SJCRH30 (cell line): ENCODE results near the gene C19orf73. TPM values are rescaled to one million over a fixed set of nuclear protein-coding genes. Genes with fewer than 3 reads are reported as not detected.

Source experiments
- DNase-seq, 2 experiments: peaks; one replicate each; pipeline ENCODE4 v3.0.0-alpha.2; 2015 to 2020
- H3K27ac ChIP-seq: fragments of 250-450 bp; sonication (Bioruptor Pico); 2 replicates; pipeline ENCODE4 v1.5.1; 2020; ENCODE audit warnings: mild to moderate bottlenecking, moderate library complexity
- H3K27me3 ChIP-seq: fragments of 250-450 bp; sonication (Bioruptor Pico); 2 replicates; pipeline ENCODE4 v1.5.1; 2020; ENCODE audit warnings: mild to moderate bottlenecking, moderate library complexity
- H3K36me3 ChIP-seq: fragments of 250-450 bp; sonication (Bioruptor Pico); 2 replicates; pipeline ENCODE4 v1.5.1; 2020; ENCODE audit warnings: mild to moderate bottlenecking, moderate library complexity
- H3K4me1 ChIP-seq: fragments of 250-450 bp; sonication (Bioruptor Pico); 2 replicates; pipeline ENCODE4 v1.5.1; 2020; ENCODE audit warnings: mild to moderate bottlenecking, moderate library complexity
- H3K4me3 ChIP-seq: fragments of 250-450 bp; sonication (Bioruptor Pico); 2 replicates; pipeline ENCODE4 v1.5.1; 2020; ENCODE audit warnings: mild to moderate bottlenecking, moderate library complexity
- H3K9me3 ChIP-seq: fragments of 250-450 bp; sonication (Bioruptor Pico); replicated peaks from 2 replicates; pipeline ENCODE4 v1.5.1; 2020; ENCODE audit warnings: mild to moderate bottlenecking, moderate library complexity
- total RNA-seq: library from RNA; depleted of rRNA; stranded (reverse); fragments of >200 nt; shearing (Covaris generic); gene quantifications from 2 replicates; pipeline ENCODE4 v1.2.3, GENCODE V29; 2014; rRNA removed

The C19orf73 gene
- 0.99 and 1.7 TPM in 2 replicates for total RNA-seq

GRCh38 chr19:49118565-49119410 lies at the start of gene C19orf73:
TSS of gene C19orf73 (minus strand) at chr19:49119143. CDS start at chr19:49119022, 121 bp downstream.
- Histone ChIP-seq H3K27me3 (no peaks in the 10 kb centered on the region), H3K4me1 (peaks cover 4% of the 10 kb centered on the region; the same call in 1 of the 2 replicates), H3K4me3 (peak within 1 kb of the TSS; percentile 65), H3K9me3 (no peaks in the 10 kb centered on the region), H3K36me3 (no peaks in the 10 kb centered on the region), H3K27ac (peak within 1 kb of the TSS; percentile 86)
- DNase-seq: peak; percentile 92 to 95

- Histone ChIP-seq H3K36me3 (no peaks in the 10 kb centered on the region), H3K27me3 (no peaks in the 10 kb centered on the region; the same call in 1 of the 2 replicates), H3K4me3 (no peak overlapping the region), H3K27ac (no peak overlapping the region), H3K4me1 (no peaks in the 10 kb centered on the region), H3K9me3 (no peaks in the 10 kb centered on the region)
- no peak for DNase-seq
Measured at GRCh38 chr19:49168421-49168820, 49.5 kb upstream of the C19orf73 start.

GRCh38 chr19:49167857-49168409 lies 49.0 kb upstream of the C19orf73 start:
- DNase-seq: no peak
- no peak overlapping the region for H3K27ac ChIP-seq

GRCh38 chr19:49165865-49166301 lies 46.9 kb upstream of the C19orf73 start:
- Histone ChIP-seq H3K27me3 (no peaks in the 10 kb centered on the region; the same call in 1 of the 2 replicates), H3K36me3 (no peaks in the 10 kb centered on the region), H3K4me3 (no peak overlapping the region), H3K9me3 (no peaks in the 10 kb centered on the region), H3K27ac (no peak overlapping the region), H3K4me1 (no peaks in the 10 kb centered on the region)
- no peak for DNase-seq

More at GRCh38 chr19:49167857-49168409, 49.0 kb upstream of the C19orf73 start:
- Histone ChIP-seq H3K27me3 (no peaks in the 10 kb centered on the region; the same call in 1 of the 2 replicates), H3K4me1 (no peaks in the 10 kb centered on the region), H3K9me3 (no peaks in the 10 kb centered on the region), H3K4me3 (no peak overlapping the region), H3K36me3 (no peaks in the 10 kb centered on the region)

- no peak overlapping the region for H3K4me3 ChIP-seq
- no peak for DNase-seq
- no peaks in the 10 kb centered on the region; the same call in 1 of the 2 replicates for H3K27me3 ChIP-seq
- H3K4me1 ChIP-seq: no peaks in the 10 kb centered on the region
- H3K27ac ChIP-seq: no peak overlapping the region
- H3K36me3 ChIP-seq: no peaks in the 10 kb centered on the region
- no peaks in the 10 kb centered on the region for H3K9me3 ChIP-seq
Measured at GRCh38 chr19:49165111-49165750, 46.3 kb upstream of the C19orf73 start.

- H3K4me1 ChIP-seq: 0 out of 2 replicates have a peak, but pooled peaks cover 4% of the 10 kb centered on the region
- no peaks in the 10 kb centered on the region for H3K9me3 ChIP-seq
- H3K27ac ChIP-seq: no peak overlapping the region
- no peak for DNase-seq
- no peaks in the 10 kb centered on the region for H3K36me3 ChIP-seq
- no peak overlapping the region for H3K4me3 ChIP-seq
- no peaks in the 10 kb centered on the region; the same call in 1 of the 2 replicates for H3K27me3 ChIP-seq
Measured at GRCh38 chr19:49161987-49162386, 43.0 kb upstream of the C19orf73 start.

GRCh38 chr19:49160450-49161189 lies 41.7 kb upstream of the C19orf73 start:
- H3K36me3 ChIP-seq: no peaks in the 10 kb centered on the region
- no peak overlapping the region for H3K4me3 ChIP-seq
- no peak for DNase-seq
- no peaks in the 10 kb centered on the region; the same call in 1 of the 2 replicates for H3K27me3 ChIP-seq
- H3K9me3 ChIP-seq: no peaks in the 10 kb centered on the region
- H3K27ac ChIP-seq: no peak overlapping the region
- H3K4me1 ChIP-seq: peaks cover 10% of the 10 kb centered on the region

- H3K4me3 ChIP-seq: peak within 1 kb of the TSS; percentile 63
- H3K4me1 ChIP-seq: peaks cover 17% of the 10 kb centered on the region
- no peak within 1 kb of the TSS; the same call in 1 of the 2 replicates for H3K27ac ChIP-seq
- no peaks in the 10 kb centered on the region for H3K36me3 ChIP-seq
- no peaks in the 10 kb centered on the region for H3K9me3 ChIP-seq
- H3K27me3 ChIP-seq: no peaks in the 10 kb centered on the region
- peak; percentile 90 to 91 for DNase-seq
Measured at GRCh38 chr19:49157445-49158224, 38.7 kb upstream of the C19orf73 start, which contains the start of gene TRPM4. TSS of gene TRPM4 (plus strand) at chr19:49157792. CDS start at chr19:49157867, 75 bp downstream.

GRCh38 chr19:49155820-49156346 lies 36.9 kb upstream of the C19orf73 start:
- Histone ChIP-seq H3K27me3 (no peaks in the 10 kb centered on the region), H3K4me1 (peaks cover 17% of the 10 kb centered on the region), H3K9me3 (no peaks in the 10 kb centered on the region), H3K36me3 (no peaks in the 10 kb centered on the region), H3K27ac (peak overlapping the region; percentile 61), H3K4me3 (no peak overlapping the region)
- DNase-seq: peak; percentile 88 to 89

- peak within 1 kb of the TSS; percentile 61 for H3K27ac ChIP-seq
- no peaks in the 10 kb centered on the region for H3K9me3 ChIP-seq
- H3K27me3 ChIP-seq: no peaks in the 10 kb centered on the region
- DNase-seq: peak; percentile 21 to 40
- no peak within 1 kb of the TSS for H3K4me3 ChIP-seq
- peaks cover 17% of the 10 kb centered on the region for H3K4me1 ChIP-seq
- H3K36me3 ChIP-seq: no peaks in the 10 kb centered on the region
Measured at GRCh38 chr19:49155005-49155819, 36.3 kb upstream of the C19orf73 start, which contains the start of gene HRC. TSS of gene HRC (minus strand) at chr19:49155396. CDS start at chr19:49155237, 159 bp downstream.

GRCh38 chr19:49154279-49154678 lies 35.3 kb upstream of the C19orf73 start:
- Histone ChIP-seq H3K4me3 (no peak overlapping the region), H3K36me3 (no peaks in the 10 kb centered on the region), H3K9me3 (no peaks in the 10 kb centered on the region), H3K27ac (no peak overlapping the region), H3K4me1 (peaks cover 17% of the 10 kb centered on the region), H3K27me3 (no peaks in the 10 kb centered on the region)
- DNase-seq: no peak

- Histone ChIP-seq H3K4me3 (no peak overlapping the region), H3K4me1 (peaks cover 22% of the 10 kb centered on the region), H3K9me3 (no peaks in the 10 kb centered on the region)
Measured at GRCh38 chr19:49153167-49153809, 34.3 kb upstream of the C19orf73 start.

More at GRCh38 chr19:49153167-49153809, 34.3 kb upstream of the C19orf73 start:
- Histone ChIP-seq H3K27me3 (no peaks in the 10 kb centered on the region), H3K36me3 (no peaks in the 10 kb centered on the region), H3K27ac (no peak overlapping the region)
- DNase-seq: no peak
